ENCODE results near the gene OR10A6. TPM values are rescaled to one million over a fixed set of nuclear protein-coding genes. Genes with fewer than 3 reads are reported as not detected.
A peak's percentile ranks its signal among the peaks of the same experiment; 100 is the strongest.

OR10A6 gene, protein sequence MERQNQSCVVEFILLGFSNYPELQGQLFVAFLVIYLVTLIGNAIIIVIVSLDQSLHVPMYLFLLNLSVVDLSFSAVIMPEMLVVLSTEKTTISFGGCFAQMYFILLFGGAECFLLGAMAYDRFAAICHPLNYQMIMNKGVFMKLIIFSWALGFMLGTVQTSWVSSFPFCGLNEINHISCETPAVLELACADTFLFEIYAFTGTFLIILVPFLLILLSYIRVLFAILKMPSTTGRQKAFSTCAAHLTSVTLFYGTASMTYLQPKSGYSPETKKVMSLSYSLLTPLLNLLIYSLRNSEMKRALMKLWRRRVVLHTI
- total RNA-seq = not detected in 2 replicates

DNA sequence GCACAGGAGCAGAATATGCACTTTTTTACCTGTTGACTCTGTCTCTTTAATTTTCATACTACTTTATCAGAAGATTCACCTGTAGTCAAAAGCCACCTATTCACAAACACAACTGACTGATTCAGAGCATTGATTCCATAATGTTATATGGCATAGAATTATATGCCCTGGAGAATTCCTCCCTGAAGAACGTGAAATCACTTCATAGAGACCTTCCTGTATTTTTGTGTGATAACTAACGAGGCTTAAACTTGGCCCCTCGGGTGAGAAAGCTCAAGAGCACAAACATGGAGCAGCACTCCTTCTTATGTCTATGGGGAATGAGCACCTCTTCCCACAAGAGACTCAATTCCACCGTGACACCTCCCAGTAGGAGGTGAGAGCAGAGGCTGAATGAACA, at the start of gene OR10A6:
OR10A6 (minus strand) TSS at position 101 of the 400 bp plus-strand sequence. CDS start 2,606 bp downstream, outside the sequence.
- no peak for DNase-seq (ENCODE audit: low read depth in 2 of 2)

DNA sequence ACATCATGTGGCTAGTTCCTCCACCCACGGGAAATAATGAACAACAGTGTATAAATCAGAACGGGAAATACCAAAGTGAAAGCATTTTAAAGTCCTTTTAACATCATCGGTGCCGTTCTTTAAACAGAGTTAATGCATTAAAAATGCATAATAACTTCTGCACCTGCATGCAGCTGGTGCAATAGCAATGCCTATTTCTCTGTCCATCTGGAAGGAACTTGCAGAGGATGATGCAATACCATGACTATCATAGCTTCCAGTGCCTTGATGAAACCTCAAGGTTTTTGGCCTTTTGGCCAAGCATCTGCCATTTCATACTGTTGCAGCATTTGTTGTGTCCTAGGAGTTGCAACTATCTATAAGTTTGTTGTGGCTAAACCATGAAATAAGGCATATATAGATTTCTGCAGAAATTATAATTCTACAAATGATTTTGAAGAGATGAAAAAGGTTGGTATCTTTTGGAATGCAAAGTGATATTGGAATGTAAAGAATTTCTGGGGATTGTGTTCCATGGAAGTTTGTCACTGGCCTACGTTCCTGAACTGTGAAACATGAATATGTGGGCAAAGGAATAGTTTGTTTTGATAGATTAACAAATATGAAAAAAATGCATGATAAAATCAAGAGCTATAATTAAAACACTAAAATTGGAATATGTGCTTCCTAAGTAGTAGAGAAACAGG, 46.3 kb upstream of the OR10A6 start:
- DNase-seq (ENCODE audit: low read depth in 2 of 2) = peak; percentile 71 to 80

DNA sequence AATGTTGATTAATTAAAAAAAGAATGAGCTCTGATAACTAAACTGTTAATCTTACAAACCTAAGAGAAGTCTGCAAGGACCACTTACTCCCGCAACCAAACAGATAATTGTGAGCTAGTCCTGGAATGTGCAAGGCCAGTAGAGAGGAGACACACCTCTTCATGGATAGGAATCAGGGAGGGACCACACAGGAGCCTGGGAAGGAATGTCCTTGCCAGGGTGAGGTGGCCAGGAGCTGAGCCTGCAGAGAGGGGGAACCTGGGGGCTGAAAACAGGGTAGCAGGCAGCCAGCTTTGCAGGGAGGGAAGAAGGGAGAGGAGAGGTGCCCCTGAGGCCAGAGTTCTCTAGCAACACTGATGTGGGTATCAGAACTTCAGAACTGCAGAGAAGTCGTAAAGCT, 43.6 kb upstream of the OR10A6 start:
- no peak for DNase-seq (ENCODE audit: low read depth in 2 of 2)

DNA sequence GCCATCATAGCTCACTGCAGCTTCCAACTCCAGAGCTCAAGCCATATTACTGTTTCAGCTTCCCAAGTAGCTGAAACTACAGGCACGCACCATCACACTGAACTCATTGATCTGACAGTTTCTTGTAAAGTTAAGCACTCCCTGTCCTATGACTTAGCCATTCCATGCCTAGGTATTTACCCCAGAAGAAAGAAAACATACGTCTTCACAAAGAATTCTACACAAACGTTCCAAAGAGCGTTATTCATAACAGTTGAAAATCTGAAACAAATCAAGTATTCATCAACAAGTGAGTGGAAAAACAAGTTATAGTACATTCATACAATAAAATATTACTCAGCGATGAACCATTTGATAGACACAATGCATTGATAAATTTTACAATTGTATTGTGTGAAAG, 41.9 kb upstream of the OR10A6 start:
- no peak for DNase-seq (ENCODE audit: low read depth in 2 of 2)

DNA sequence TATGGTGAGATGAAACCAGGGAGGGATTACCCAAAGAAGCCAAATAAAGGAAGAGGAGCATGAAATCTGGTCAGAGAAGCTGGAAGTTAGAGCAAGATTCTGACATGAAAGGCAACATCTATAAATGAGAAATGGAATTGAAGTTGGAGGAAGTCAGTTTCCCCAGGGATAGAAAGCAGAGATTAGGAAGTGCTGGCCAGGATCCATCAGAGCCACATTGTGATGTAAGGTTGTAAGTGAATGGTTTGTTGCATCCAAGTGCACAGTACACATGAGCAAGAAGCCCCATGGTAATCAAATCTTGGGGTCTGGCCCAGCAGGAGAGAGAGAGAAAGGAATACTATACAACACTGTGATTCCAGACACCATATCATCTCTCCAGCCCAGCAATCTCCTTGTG, 40.8 kb upstream of the OR10A6 start:
- DNase-seq (ENCODE audit: low read depth in 2 of 2) = no peak

DNA sequence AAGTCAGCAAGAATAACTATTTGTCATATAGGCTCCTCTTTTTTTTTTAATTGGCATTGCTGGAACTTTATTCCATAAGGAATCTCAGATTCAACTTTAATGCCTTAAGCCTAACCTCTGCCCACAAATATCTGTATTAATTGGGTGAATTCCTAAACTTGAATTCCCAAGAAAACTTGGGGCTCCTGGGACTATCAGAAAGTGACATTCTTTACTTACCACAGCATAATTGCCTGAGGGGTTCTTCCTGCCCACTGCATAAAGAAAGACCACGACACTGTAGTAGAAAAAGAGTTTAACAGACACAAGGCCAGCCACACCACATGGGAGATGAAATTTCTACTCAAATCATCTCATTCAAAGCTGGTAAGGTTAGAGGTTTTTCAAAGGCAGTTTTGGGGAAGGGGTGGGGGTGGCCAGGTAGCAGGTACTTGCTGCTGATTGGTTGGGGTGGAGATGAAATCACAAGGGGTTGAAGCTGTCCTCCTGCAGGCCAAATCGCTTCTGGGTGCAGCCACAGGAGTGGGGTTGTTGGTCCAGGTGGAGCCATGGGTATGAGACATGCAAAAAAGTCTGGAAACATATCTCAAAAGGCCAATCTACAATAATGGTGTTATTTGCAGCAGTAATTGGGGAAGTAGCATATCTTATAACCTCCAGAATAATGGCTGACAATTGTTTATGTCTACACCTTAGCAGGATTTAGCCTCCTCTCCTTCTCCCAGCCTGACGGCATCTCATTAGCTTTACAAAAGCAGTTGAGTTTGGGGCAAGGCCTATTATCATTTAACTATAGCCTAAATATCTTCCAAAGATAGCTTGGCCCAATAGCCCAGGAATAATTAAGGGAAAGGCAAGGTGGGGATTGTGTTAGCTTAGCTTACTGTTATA, 38.9 kb upstream of the OR10A6 start:
- no peak for DNase-seq (ENCODE audit: low read depth in 2 of 2)

DNA sequence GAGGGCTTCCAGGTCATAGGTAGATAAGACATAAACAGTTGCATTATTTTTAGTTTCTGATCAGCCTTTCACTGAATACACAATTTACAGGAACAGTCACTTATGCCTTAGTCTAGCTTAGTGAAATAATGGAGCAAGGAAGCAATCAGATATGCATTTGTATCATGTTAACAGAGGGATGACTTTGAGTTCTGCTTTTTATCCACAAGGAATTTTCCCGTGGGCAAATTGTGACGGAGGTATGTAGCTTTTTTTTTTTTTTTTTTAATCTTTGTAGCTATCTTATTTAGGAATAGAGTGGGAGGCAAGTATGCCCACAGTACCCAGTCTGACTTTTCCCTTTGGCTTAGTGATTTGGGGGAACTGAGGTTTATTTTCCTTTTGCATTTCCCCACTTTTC, 37.6 kb upstream of the OR10A6 start:
- DNase-seq (ENCODE audit: low read depth in 2 of 2) = no peak

DNA sequence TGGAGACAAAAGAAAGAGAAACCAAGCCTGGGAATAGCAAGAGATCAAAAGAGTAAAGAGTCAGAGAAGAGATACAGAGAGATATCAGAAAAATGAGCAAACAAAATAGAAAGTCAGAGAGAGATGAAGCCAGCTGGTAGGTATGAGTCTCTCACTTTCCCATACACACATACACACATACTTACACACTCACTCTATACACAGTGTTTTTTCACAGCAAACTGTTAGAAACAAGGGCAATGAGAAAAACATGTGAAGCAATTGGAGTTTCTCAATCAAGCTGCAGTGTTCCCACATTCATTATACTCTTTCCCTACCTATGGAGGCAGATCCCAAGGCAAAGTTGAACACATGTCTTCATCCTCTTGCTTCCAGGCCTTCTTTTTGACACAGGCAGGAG, 36.8 kb upstream of the OR10A6 start:
- no peak for DNase-seq (ENCODE audit: low read depth in 2 of 2)

DNA sequence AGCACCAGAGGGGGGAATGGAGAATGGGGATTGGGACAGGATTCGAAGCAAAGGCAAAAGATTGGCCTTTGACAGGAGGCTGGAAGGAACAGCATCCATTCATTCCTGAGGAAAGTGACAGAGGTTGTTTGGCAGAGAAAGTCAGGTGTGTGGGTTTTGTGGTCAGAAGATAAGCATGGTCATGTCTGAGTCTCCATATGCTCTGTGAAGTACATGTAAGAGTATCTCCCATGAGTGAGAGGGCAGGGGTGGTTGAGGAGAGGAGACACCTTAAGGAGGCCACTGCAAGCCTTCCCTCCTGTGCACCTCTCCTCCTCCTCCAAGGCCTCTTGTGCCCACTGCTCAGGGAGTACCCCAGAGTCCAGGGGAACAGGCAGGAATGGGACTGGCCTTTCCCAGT, 36.0 kb upstream of the OR10A6 start:
- no peak for DNase-seq (ENCODE audit: low read depth in 2 of 2)

DNA sequence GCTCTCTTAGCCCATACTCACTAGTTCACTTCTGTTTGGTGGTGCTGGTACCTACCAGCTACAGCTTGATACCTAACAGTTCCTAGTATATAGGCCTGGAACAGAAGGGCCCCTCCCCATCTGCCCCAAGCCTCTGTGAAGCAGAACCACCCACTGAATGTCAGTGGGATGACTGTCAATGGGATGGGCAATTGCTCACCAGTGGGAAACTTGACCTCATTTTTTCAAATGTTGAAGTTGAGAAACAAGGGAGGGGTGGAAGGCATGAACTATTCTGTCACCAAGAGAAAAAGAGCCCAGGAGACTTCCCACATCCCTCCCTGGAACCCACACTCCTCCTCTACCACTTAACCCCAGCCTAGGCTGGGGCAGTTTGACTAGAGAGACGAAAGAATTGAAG, 34.3 kb upstream of the OR10A6 start, which contains the start of gene NLRP10:
NLRP10 (minus strand) TSS at position 62 of the 400 bp plus-strand sequence. CDS start 1,952 bp downstream, outside the sequence.
- DNase-seq (ENCODE audit: low read depth in 2 of 2) = no peak

DNA sequence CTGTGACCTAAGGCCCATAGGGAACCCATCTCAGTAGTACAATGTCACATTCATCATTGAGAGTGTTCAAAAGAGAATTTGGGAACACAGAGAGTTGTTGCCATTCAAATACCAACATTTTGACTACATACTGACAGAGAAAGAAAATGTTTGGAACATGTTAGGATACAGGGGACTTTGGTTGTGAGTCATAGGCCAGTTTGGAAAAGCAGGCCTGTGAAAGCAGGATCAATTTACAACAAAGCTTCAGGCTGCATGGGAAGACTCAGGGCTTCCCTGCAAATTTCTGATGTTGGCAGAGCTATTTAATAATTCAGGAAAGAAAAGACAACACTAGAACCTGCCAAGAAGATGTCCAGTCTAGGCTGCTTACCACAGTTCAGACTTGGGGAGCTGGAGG, 33.8 kb upstream of the OR10A6 start:
- no peak for DNase-seq (ENCODE audit: low read depth in 2 of 2)

DNA sequence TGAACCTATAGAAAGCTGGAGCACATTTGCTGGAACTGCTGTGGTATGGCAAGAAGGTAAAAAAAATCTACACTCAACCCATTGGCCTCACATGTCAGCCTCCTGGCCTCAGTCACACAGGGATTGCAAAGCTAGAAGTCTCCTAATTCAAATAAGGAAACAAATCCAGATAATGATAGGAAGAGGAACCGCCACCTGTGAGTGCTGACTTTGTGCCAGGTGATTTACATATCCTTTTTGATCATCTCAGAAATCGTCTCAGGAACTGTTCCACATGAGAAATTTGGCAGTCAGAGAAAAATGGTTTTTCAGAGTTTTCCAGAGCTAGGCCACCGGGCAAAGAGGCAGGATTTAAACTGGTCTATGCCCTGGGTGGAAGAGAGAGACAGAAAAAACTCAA, 33.2 kb upstream of the OR10A6 start:
- no peak for DNase-seq (ENCODE audit: low read depth in 2 of 2)

DNA sequence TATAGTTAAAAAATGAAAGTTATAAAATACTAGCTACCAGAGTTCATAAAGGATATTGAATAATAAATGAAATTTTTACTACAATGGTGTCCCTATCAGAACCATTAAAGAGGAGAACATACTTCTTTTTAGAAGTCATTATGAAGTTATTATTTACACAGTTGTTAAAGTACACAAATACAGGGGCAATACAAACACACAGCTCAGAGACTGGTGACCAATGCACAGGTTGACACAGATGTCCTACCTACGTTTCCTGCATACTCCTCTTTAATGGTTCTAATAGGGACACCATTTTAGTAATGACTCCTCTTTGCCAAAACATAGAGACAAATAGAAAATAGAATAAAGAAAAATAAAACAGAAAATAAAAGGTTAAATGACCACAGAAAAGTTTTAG, 24.1 kb upstream of the OR10A6 start:
- DNase-seq (ENCODE audit: low read depth in 2 of 2) = no peak

DNA sequence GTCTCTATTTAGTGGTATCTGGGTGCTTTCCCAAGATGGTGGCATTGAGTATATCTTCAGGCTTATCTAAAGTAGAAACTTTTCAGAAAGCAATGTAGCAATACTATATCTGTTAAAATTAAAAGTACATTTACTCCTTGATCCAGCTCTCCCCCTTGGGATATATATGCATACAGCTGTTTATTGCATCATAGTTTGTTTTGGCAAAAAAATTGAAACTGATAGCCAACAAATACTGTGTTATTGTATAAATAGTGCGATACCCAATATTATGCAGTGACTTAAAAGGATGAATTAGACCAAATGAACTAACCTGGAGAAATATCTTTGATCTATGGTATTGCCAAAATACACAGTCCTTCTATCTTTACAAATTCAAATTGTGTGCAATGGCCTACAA, 18.9 kb upstream of the OR10A6 start:
- DNase-seq (ENCODE audit: low read depth in 2 of 2) = no peak

DNA sequence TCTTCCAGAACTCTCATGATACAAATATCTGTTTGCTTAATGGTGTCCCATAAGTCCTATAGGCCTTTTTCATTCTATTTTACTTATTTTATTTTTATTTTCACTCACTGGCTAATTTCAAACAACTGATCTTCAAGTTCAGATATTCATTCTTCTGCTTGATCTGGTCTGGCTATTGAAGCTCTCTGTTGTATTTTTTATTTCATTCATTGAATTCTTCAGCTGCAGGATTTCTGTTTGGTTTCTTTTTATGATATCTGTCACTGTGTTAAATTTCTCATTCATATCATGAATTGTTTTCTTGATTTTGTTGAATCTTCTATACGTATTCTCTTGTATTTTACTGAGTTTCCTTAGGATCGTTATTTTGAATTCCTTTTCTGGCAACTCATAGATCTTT, 13.1 kb upstream of the OR10A6 start:
- no peak for DNase-seq (ENCODE audit: low read depth in 2 of 2)

DNA sequence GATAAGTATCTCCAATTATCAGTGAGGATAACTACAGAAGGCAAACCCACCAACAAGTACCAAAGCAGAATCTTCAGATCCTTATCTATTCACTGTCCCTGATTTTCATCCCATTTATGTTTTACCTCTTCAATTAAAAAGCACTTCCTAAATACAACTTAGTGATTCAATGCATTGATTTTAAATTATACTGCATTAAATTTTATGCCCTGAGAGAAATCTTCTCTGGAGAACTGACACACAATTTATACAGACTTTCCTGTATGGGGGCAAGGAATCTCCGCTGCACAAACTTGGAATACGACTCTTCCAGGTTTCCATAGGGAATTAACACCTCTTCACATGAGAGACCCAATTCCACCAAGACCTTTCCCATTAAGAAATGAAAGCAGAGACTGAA, 10.5 kb upstream of the OR10A6 start, which contains the start of gene OR10A3:
OR10A3 (minus strand) TSS at position 101 of the 400 bp plus-strand sequence. CDS start 2,188 bp downstream, outside the sequence.
- no peak for DNase-seq (ENCODE audit: low read depth in 2 of 2)

DNA sequence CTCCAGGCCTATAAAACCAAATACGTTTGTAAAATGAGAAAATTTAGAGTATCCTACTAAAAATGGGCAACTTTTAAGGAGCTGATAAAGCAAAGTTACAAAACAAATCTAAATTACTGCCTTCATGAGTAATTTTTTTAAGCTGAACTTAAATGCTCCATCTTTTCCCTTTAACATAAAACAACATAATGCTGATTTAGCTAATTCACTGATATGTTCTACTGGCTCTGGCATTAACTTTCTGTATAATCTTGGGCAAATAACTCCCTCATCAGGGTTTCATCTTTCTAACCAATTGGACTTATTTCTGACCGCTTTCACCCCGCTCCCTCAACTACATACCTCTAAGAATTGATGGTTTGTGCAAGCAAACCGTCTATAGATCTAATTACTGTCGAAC, 10.1 kb upstream of the OR10A6 start:
- DNase-seq (ENCODE audit: low read depth in 2 of 2) = no peak

DNA sequence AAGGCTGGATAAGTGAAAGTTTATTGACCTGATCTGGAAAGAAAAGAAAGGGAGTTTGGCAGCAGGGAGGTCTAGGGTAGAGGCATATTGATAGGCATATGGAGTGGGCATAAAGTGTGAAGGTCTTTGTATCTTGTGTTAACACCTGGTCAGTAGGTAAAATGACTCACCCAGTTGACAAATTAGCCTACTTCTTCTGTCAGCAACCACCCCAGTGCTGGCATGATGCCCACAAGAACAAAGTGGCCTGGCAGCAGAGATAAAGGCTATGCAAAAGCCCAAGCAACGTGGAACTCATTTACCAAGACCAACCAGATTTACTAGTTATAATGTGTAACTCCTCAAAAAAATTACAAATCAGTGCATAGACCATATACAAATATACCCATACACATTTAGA, 5.5 kb upstream of the OR10A6 start:
- DNase-seq (ENCODE audit: low read depth in 2 of 2) = no peak

DNA sequence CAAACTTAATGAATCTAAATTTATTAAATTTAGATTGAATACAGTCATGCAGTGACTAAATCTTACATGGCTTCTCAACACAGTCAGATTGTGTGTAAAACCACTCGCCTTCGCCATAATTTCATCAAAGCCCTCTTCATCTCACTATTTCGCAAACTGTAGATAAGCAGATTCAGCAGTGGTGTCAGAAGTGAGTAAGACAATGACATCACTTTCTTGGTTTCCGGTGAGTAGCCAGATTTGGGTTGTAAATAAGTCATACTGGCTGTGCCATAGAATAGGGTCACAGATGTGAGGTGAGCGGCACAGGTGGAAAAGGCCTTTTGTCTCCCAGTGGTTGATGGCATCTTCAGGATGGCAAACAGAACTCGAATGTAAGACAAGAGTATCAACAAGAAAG, 3.4 kb downstream of the OR10A6 start:
- DNase-seq (ENCODE audit: low read depth in 2 of 2) = peak in 1 of 2 donors; percentile 8

DNA sequence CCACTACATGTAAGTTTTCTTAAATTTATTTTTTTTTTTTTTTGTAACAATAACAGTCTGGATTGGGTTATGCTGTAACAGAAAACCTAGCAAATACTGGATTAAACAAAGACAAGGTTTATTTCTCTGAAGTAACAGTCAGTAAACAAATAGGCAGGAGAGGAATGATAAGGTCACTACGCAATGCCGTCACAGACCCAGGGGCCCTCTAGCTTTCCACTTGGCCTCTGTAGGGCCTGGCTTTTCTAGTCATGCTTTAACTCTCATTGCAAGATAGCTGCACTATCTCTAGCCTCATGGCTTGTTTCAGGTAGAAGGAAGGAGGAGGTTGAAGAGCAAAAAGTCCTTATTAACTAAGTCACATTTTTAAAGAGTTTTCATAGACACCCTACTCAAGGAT, 6.5 kb downstream of the OR10A6 start:
- no peak for DNase-seq (ENCODE audit: low read depth in 2 of 2)

DNA sequence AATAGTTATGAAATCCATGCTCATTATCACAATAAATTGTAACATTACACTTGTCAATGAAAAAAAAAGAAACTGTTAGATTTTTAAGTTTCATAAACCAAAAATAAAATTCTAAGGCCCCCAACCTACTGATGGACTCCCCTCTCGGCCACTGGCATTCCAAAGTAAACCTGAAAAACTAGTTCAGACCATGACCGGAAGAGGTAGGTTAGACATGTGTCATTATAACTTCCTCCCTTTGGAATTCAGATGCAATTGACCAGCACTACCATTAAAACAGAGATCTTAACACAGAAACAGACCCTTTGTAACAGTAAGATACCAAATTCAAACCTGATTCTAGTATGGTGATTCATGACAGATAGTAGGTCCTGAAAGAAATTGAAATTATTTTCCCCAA, 12.9 kb downstream of the OR10A6 start:
- DNase-seq (ENCODE audit: low read depth in 2 of 2) = no peak

DNA sequence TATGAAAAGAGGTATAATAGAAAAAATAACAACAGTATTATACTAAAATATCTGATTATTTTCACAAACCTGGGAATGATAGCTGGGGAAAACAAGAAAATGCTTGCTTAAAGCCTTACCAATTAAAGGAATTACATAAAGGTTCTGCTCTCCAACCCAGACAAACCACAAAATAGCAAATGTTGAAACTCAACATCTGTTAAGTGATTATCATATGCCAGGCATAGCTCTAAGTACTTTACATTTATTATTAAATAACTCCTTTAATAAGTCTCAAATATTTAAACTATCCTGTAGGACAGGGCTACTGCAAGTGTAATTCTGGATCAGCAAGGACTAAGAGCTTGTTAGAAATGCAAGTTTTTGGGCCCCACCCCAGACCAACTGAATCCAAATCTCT, 20.1 kb downstream of the OR10A6 start:
- no peak for DNase-seq (ENCODE audit: low read depth in 2 of 2)
